Memory B cell (primary cell): ENCODE measurements around the gene YIPF2.
A peak's percentile ranks its signal among the peaks of the same experiment; 100 is the strongest.

Experiments used
- ATAC-seq: fragments of 150-1000 bp; cut with Tn5 transposase; 2 replicates; pipeline ENCODE4 v1.10.0; 2021; ENCODE audit warnings: low read depth, mild to moderate bottlenecking, moderate library complexity
- DNase-seq, 2 donors: peaks; one replicate each; pipeline ENCODE4 v3.0.0; 2022; ENCODE audit warnings: low spot score in 2 of 2
- H3K27ac Mint-ChIP-seq: one replicate; pipeline ENCODE4 v1.8.0; 2022; ENCODE audit warnings: mild to moderate bottlenecking, moderate library complexity, mixed read lengths
- H3K27me3 Mint-ChIP-seq: one replicate; pipeline ENCODE4 v1.8.0; 2022; ENCODE audit warnings: mixed read lengths
- H3K36me3 Mint-ChIP-seq: one replicate; pipeline ENCODE4 v1.8.0; 2022; ENCODE audit warnings: mild to moderate bottlenecking, mixed read lengths
- H3K4me1 Mint-ChIP-seq: one replicate; pipeline ENCODE4 v1.8.0; 2022; ENCODE audit warnings: mixed read lengths
- H3K4me3 Mint-ChIP-seq: one replicate; pipeline ENCODE4 v1.8.0; 2022; ENCODE audit warnings: mild to moderate bottlenecking, moderate library complexity, mixed read lengths
- H3K9me3 Mint-ChIP-seq: one replicate; pipeline ENCODE4 v1.8.0; 2022; ENCODE audit warnings: mixed read lengths

YIPF2 gene

DNA sequence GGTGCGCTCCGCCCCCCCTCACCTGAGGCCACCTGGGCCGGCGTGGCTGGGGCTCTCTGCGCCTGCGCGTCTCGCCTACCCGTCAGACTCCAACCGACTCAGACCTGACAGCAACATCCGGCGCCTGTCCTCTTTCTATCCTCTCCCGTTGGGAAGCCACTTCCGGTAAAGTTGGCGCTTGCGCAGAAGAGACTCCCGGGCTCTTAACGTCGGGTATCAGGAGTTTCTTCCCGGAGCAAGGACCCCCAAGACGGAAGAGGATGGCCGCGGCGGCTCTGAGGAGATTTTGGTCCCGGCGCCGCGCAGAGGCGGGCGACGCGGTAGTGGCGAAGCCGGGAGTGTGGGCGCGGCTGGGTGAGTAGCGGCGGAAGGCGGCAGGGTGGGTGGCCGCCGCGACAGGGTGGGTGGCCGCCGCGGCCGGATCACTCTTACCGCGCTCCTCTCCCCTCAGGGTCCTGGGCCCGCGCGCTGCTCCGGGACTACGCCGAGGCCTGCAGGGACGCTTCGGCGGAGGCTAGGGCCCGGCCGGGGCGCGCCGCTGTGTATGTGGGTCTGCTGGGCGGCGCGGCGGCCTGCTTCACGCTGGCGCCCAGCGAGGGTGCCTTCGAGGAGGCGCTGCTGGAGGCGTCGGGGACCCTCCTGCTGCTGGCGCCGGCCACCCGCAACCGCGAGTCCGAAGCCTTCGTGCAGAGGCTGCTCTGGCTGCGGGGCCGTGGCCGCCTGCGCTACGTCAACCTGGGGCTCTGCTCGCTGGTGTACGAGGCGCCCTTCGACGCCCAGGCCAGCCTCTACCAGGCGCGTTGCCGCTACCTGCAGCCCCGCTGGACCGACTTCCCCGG is at the start of gene YIPF2, which contains the start of gene TIMM29:
Gene YIPF2 (minus strand): TSS at position 77 of the 839 bp plus-strand sequence. CDS start 229 bp downstream, outside the sequence.
Gene TIMM29 (plus strand): TSS at position 249 of the 839 bp plus-strand sequence. CDS start 12 bp downstream, at position 261.
- H3K27ac Mint-ChIP-seq, result peak within 1 kb of the TSS; percentile 83

GRCh38 chr19:10977742-10978092 is 49.3 kb upstream of the YIPF2 start:
- no peak for ATAC-seq
- Mint-ChIP-seq H3K36me3 (peaks cover 1% of the 10 kb centered on the region), H3K27me3 (no peaks in the 10 kb centered on the region), H3K9me3 (no peaks in the 10 kb centered on the region), H3K4me3 (no peak overlapping the region), H3K27ac (no peak overlapping the region), H3K4me1 (peaks cover 25% of the 10 kb centered on the region)
- DNase-seq, result no peak

More for the DNA sequence above, at the start of gene YIPF2, which contains the start of gene TIMM29:
- DNase-seq (peak; percentile 73), ATAC-seq (peak; percentile 85)
- H3K4me1 Mint-ChIP-seq, result peaks cover 16% of the 10 kb centered on the region
- peak within 1 kb of the TSS; percentile 91 for H3K4me3 Mint-ChIP-seq
- peaks cover 6% of the 10 kb centered on the region for H3K36me3 Mint-ChIP-seq
- H3K9me3 Mint-ChIP-seq, result no peaks in the 10 kb centered on the region
- H3K27me3 Mint-ChIP-seq, result no peaks in the 10 kb centered on the region

DNA sequence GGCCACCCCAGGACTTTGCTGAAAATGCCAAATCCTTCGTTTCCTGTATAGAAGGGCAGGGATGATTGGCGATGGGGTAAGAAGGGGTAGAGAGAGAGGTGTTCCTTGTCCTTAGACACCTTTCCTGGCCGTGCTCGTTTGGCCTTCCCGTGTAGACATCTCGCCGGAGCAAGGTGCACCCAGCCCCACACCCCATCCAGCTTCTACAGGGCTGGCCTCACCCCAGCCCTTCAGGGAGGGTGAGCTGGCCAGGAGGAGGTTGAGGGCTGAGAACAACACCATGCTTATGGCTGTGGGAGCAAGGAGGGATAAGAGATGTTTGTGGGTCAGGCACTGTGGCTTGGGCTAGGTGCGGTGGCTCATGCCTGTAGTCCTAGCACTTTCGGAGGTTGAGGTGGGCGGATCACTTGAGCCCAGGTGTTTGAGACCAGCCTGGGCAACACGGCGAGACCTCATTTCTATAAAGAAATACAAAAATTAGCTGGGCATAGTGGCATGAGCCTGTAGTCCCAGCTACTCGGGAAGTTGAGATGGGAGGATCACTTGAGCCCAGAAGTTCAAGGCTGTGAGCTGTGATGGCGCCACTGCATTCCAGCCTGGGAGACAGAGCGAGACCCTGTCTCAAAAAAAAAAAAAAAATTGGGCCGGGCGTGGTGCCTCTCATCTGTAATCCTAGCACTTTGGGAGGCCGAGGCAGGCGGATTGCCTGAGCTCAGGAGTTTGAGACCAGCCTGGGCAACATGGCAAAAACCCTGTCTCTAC is 47.9 kb upstream of the YIPF2 start:
- no peaks in the 10 kb centered on the region for H3K27me3 Mint-ChIP-seq
- H3K4me3 Mint-ChIP-seq, result no peak overlapping the region
- no peak overlapping the region for H3K27ac Mint-ChIP-seq
- peaks cover 25% of the 10 kb centered on the region for H3K4me1 Mint-ChIP-seq
- H3K9me3 Mint-ChIP-seq, result no peaks in the 10 kb centered on the region
- peaks cover 1% of the 10 kb centered on the region for H3K36me3 Mint-ChIP-seq
- DNase-seq, result no peak
- ATAC-seq, result no peak

- DNase-seq (no peak), ATAC-seq (no peak)
- H3K27me3 Mint-ChIP-seq, result no peaks in the 10 kb centered on the region
- no peak overlapping the region for H3K27ac Mint-ChIP-seq
- no peak overlapping the region for H3K4me3 Mint-ChIP-seq
- H3K9me3 Mint-ChIP-seq, result no peaks in the 10 kb centered on the region
- H3K4me1 Mint-ChIP-seq, result peaks cover 26% of the 10 kb centered on the region
- H3K36me3 Mint-ChIP-seq, result peaks cover 1% of the 10 kb centered on the region
These were observed 47.1 kb upstream of the YIPF2 start for GRCh38 chr19:10975374-10976130.

DNA sequence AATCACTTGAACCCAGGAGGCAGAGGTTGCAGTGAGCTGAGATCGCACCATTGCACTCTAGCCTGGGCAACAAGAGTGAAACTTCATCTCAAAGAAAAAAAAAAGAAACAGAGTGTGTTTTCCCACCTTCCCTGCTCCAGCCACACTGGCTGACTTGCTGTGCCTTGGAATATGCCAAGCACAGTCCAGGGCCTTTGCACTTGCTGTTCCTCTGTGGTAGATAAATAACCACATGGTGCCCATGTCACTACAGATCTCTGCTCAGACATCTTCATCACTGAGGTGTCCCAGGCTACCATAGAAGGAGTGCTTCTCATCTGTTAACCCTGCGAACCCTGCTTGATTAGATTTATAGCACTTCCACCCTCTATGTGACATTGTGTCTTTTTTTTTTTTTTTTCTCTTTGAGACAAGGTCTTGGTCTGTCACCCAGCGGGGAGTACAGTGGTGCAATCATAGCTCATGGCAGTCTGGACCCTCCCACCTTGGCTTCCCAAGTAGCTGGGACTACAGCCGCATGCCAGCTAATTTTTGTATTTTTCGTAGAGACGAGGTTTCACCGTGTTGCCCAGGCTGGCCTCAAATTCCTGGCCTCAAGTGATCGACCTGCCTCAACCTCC is 42.8 kb upstream of the YIPF2 start:
- no peak for ATAC-seq
- no peak overlapping the region for H3K27ac Mint-ChIP-seq
- H3K4me3 Mint-ChIP-seq, result no peak overlapping the region
- peaks cover 4% of the 10 kb centered on the region for H3K36me3 Mint-ChIP-seq
- H3K27me3 Mint-ChIP-seq, result no peaks in the 10 kb centered on the region
- no peaks in the 10 kb centered on the region for H3K9me3 Mint-ChIP-seq
- peaks cover 30% of the 10 kb centered on the region for H3K4me1 Mint-ChIP-seq
- no peak for DNase-seq

DNA sequence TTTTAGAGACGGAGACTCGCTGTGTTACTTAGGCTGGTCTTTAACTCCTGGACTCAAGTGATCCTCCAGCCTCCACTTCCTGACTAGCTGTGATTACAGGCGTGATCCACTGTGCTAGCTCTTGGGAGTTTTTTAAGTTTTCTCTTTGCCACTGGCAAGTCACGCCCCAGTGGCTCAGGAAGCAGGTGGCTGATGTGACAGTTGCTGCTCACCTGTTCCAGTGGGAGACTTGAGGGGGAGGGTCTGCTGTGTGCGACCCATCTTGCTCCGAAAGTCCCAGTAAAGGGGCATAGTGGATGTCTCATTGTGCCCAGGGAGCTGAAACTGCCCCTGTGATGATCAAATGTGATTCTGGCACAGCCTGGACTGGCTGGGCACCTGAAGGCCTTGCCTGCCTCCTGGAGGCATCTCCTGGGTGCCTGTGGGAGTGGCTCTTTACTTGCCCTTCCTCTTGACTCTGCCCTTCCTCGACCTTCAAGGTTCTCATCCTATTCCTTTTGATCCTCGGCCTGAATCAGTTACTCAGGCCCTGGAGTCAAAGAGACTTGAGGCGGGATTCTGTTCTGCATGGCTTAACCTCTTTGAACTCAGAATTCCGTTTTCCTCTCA is 40.2 kb upstream of the YIPF2 start:
- Mint-ChIP-seq H3K27ac (peak overlapping the region; percentile 85), H3K36me3 (peaks cover 2% of the 10 kb centered on the region), H3K4me3 (peak overlapping the region; percentile 74), H3K27me3 (no peaks in the 10 kb centered on the region), H3K4me1 (peaks cover 35% of the 10 kb centered on the region), H3K9me3 (no peaks in the 10 kb centered on the region)
- ATAC-seq (peak; percentile 70), DNase-seq (no peak)

- H3K9me3 Mint-ChIP-seq, result no peaks in the 10 kb centered on the region
- H3K4me3 Mint-ChIP-seq, result no peak overlapping the region
- no peak overlapping the region for H3K27ac Mint-ChIP-seq
- H3K27me3 Mint-ChIP-seq, result no peaks in the 10 kb centered on the region
- H3K4me1 Mint-ChIP-seq, result peaks cover 42% of the 10 kb centered on the region
- DNase-seq, result no peak
- ATAC-seq, result no peak
- H3K36me3 Mint-ChIP-seq, result peaks cover 2% of the 10 kb centered on the region
These were observed 38.4 kb upstream of the YIPF2 start for GRCh38 chr19:10966809-10967208.

DNA sequence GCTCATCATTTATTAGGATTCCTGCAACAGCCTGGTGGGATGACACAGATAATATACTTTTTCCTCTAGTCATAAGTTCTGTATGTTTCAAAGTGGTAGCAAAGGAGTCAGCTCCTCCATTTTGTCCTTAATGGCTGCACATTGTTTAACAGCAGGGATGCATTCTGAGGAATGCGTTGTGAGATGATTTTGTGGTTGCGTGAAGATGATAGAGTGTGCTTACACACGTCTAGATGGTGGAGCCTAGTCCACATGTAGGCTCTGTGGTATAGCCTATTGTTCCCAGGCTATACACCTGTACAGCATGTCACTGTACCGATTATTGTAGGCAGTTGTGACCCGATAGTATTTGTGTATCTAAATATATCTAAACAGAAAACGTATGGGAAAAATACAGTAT is 37.0 kb upstream of the YIPF2 start:
- H3K9me3 Mint-ChIP-seq, result no peaks in the 10 kb centered on the region
- peaks cover 42% of the 10 kb centered on the region for H3K4me1 Mint-ChIP-seq
- H3K27me3 Mint-ChIP-seq, result no peaks in the 10 kb centered on the region
- H3K27ac Mint-ChIP-seq, result no peak overlapping the region
- no peak for ATAC-seq
- H3K36me3 Mint-ChIP-seq, result peaks cover 2% of the 10 kb centered on the region
- H3K4me3 Mint-ChIP-seq, result no peak overlapping the region
- no peak for DNase-seq

DNA sequence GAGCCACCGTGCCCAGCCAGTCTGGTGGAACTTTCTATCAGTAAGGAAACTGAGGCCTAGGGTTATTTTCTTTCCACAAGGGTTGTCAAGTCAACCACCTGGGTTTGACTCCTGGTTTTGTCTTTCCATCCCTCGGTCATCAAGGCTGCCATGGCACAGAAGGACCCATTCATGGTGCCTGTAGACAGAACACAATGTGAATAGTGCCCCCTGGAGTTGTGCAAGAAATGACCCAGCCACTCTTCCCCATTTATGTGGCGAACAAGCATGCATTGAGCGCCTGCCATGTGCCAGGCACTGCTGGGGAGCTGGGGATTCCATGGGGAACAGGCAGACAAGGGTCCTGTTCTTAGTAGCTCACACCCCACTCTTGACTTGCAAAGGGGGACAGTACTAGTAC is 36.5 kb upstream of the YIPF2 start:
- Mint-ChIP-seq H3K4me3 (no peak overlapping the region), H3K9me3 (no peaks in the 10 kb centered on the region), H3K4me1 (peaks cover 42% of the 10 kb centered on the region), H3K27me3 (no peaks in the 10 kb centered on the region), H3K36me3 (peaks cover 2% of the 10 kb centered on the region), H3K27ac (no peak overlapping the region)
- no peak for DNase-seq
- ATAC-seq, result no peak

DNA sequence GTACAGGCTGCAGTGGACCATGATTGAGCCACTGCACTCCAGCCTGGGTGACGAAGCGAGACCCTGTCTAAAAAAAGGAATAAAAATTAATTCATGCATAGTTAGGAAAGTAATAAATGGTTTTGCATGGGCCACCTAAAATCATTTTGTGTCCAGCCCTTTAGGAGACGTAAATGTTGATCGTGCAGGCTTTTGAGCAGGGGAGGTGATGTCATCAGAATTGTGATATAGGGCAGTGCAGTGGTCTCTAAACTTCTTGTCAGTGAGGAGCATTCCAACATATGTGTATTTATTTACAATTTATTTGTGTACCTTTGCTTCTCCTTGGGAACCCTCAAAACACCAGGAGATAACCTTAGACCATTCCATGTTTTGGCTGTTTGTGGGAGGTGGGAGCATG is 35.4 kb upstream of the YIPF2 start:
- Mint-ChIP-seq H3K36me3 (no peaks in the 10 kb centered on the region), H3K4me1 (peaks cover 37% of the 10 kb centered on the region), H3K9me3 (no peaks in the 10 kb centered on the region), H3K27me3 (no peaks in the 10 kb centered on the region), H3K27ac (peak overlapping the region; percentile 24), H3K4me3 (no peak overlapping the region)
- ATAC-seq (no peak), DNase-seq (no peak)

DNA sequence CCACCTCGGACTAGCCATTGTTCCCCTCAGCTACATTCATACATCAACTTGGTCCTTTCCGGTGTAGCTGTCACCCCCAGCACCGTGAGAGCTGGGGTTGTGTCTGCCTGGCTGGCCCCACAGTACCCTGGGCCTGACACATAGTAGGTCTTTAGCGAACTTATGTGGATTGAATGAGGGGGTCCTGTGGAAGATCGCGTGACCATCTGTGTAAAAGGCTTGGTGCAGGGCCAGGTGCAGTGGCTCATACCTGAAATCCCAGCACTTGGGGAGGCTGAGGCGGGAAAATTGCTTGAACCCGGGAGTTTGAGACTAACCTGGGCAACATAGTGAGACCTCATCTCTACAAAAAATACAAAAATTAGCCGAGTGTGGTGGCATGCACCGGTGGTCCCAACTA is 34.4 kb upstream of the YIPF2 start:
- no peak for DNase-seq
- Mint-ChIP-seq H3K4me1 (peaks cover 28% of the 10 kb centered on the region), H3K36me3 (no peaks in the 10 kb centered on the region), H3K27me3 (no peaks in the 10 kb centered on the region), H3K9me3 (no peaks in the 10 kb centered on the region), H3K27ac (no peak overlapping the region), H3K4me3 (peak overlapping the region; percentile 85)
- no peak for ATAC-seq

- ATAC-seq (peak; percentile 20), DNase-seq (no peak)
- Mint-ChIP-seq H3K4me3 (peak overlapping the region; percentile 92), H3K27me3 (no peaks in the 10 kb centered on the region), H3K4me1 (peaks cover 26% of the 10 kb centered on the region), H3K9me3 (no peaks in the 10 kb centered on the region), H3K27ac (peak overlapping the region; percentile 18), H3K36me3 (no peaks in the 10 kb centered on the region)
These were observed 32.8 kb upstream of the YIPF2 start for GRCh38 chr19:10961073-10961860.
